Adrenal gland (tissue), 5 donors: ENCODE data around the gene KAT8.

Source experiments
- CTCF ChIP-seq, 6 experiments: fragments of 450-650 bp in 4 of 6; fragments of 200-600 bp in 2 of 6; sonication (generic) in 1 of 6; IDR thresholded peaks; 1 replicate in 5 of 6; 2 replicates in 1 of 6; pipeline versions ENCODE4 v1.5.1 to v1.8.0; 2016 to 2021; ENCODE audit warnings: antibody characterized with exemption in 6 of 6, mild to moderate bottlenecking in 2 of 6, moderate library complexity in 1 of 6
- POLR2A ChIP-seq, 2 donors: fragments of 450-650 bp; IDR thresholded peaks; one replicate each; pipeline ENCODE4 v1.6.1; 2017; ENCODE audit warnings: antibody characterized with exemption in 2 of 2, mild to moderate bottlenecking in 2 of 2, moderate library complexity in 1 of 2
- donor health status: DM: no; HTN: no; CAD: no.

DNA sequence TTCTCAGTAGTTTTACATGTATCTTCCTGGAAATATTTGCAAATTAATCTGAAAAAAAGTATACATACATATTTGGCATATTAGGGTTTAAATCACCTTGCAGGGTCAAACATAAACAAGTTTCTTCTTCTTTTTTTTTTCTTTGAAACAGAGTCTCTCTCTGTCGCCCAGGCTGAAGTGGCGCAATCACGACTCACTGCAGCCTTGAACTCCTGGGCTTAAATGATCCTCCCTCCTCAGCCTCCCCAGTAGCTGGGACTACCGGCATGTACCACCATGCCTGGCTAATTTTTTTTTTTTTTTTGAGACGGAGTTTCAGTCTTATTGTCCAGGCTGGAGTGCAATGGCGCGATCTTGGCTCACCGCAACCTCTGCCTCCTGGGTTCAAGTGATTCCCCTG is 49.9 kb downstream of the KAT8 start:
- TF ChIP-seq CTCF (IDR thresholded peaks at IDR 0.05) (no peak), POLR2A (IDR thresholded peaks at IDR 0.05) (no peak)
